ENCODE measurements around the gene WNK2. TPM values are rescaled to one million over a fixed set of nuclear protein-coding genes. Genes with fewer than 3 reads are reported as not detected.

The WNK2 gene
- total RNA-seq, 2 donors from 2014 or later, result 0.70 to 1.1 TPM

DNA sequence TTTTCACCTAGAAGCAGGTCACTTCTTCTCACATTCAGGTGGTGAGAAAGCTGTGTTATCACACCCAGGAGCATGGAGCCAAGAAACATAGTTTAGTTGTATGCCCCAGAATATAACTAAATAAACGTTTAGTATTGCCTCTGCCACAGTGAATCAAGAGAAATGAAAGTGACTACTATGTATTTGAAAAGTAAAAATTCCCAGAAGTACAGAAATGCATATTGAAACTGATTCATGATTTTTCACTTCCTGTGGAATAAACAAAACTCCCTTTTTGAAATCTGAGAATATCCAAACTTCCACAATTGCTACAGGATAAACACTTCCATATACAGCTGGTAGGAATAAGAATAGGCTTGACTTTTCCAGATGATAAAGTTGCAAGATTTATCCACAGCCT, 34.6 kb upstream of the WNK2 start:
- H3K4me3 Mint-ChIP-seq, result peak overlapping the region; percentile 36 to 52
- peaks cover 23 to 25% of the 10 kb centered on the region in 2 donors for H3K36me3 Mint-ChIP-seq (ENCODE audit: insufficient read depth in 2 of 2)
- H3K27me3 Mint-ChIP-seq (ENCODE audit: low read depth), result no peaks in the 10 kb centered on the region
- DNase-seq (no peak), ATAC-seq (replicated peaks in 1 of 2) (peak; percentile 43 to 48)
- peaks cover 3 to 11% of the 10 kb centered on the region in 2 donors for H3K9me3 Mint-ChIP-seq
- H3K4me1 Mint-ChIP-seq (ENCODE audit: low read depth), result peaks cover 47% of the 10 kb centered on the region
- H3K27ac Mint-ChIP-seq, result peak overlapping the region; percentile 87

DNA sequence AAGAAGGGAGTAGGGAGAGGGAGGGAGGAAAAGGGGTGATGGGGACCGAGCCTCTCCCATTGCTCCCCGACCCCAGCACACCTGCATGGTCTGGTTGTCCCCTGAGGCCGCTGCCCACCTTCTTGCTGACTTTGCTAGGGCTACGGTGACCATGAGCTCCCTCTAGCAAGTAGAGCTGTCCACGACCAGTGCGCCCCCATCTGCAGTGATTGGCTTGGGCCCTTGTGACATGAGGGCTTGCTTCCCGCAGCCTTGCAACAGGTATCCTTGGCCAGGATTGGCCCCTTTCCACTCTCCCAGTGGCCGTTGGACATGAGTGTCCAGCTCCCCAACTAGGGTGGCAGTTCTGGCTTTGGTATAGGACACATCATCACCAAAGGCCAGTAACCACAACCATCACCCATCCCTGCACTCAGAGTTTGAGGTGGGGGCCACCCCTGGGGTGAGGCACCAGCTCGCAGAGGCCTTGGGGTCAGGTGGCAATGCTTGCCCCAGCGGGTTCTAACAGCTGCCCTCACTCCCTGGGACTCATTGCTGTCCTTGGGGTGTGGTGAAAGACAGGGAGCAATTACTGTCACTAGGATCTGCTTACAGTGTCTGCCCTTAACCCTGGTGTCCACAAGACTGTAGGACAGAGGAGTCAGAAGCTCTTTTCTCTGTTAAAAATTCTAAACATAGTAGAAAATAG, 32.7 kb upstream of the WNK2 start:
- Mint-ChIP-seq H3K27me3 (ENCODE audit: low read depth) (no peaks in the 10 kb centered on the region), H3K4me3 (no peak overlapping the region), H3K4me1 (ENCODE audit: low read depth) (peaks cover 54% of the 10 kb centered on the region), H3K36me3 (ENCODE audit: insufficient read depth in 2 of 2) (peaks cover 18% of the 10 kb centered on the region in 2 donors), H3K27ac (no peak overlapping the region), H3K9me3 (peaks cover 3 to 11% of the 10 kb centered on the region in 2 donors)
- DNase-seq, result no peak
- no peak for ATAC-seq (replicated peaks in 1 of 2)

DNA sequence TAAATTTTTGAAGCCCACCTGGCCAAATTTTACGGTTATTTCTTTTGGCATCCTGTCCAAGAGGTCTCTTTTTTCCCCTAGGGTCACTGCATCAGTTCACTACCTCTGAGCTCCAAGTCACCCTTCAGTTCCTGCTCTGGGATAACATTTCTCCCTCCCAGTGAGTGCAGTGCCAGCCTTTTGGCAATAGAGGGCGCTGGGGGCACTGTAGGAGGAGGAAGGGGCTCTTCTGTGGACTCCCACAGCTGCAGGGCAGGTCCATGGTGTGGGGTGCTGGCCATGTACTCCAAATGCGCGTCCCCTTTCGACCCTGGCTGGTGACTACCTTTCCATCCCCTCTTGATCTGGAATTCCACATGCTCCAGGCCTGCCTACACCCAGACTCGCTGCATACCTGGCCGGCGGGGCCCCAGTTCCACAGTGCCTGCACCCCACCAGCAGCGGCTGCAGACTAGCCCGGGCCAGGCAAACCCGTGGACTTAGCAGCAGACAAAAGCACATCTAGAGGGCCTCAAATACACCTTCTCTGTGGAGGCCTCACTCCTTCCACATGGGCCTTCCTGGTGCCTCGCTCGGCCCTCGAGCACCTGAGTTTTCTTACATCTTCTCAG, 29.5 kb upstream of the WNK2 start:
- H3K27me3 Mint-ChIP-seq (ENCODE audit: low read depth), result no peaks in the 10 kb centered on the region
- no peak for ATAC-seq (replicated peaks in 1 of 2)
- H3K27ac Mint-ChIP-seq, result no peak overlapping the region
- no peak overlapping the region for H3K4me3 Mint-ChIP-seq
- peak; percentile 49 to 68 for DNase-seq
- peaks cover 0 to 4% of the 10 kb centered on the region in 2 donors for H3K9me3 Mint-ChIP-seq
- peaks cover 0 to 4% of the 10 kb centered on the region in 2 donors for H3K36me3 Mint-ChIP-seq (ENCODE audit: insufficient read depth in 2 of 2)
- peaks cover 39% of the 10 kb centered on the region for H3K4me1 Mint-ChIP-seq (ENCODE audit: low read depth)

DNA sequence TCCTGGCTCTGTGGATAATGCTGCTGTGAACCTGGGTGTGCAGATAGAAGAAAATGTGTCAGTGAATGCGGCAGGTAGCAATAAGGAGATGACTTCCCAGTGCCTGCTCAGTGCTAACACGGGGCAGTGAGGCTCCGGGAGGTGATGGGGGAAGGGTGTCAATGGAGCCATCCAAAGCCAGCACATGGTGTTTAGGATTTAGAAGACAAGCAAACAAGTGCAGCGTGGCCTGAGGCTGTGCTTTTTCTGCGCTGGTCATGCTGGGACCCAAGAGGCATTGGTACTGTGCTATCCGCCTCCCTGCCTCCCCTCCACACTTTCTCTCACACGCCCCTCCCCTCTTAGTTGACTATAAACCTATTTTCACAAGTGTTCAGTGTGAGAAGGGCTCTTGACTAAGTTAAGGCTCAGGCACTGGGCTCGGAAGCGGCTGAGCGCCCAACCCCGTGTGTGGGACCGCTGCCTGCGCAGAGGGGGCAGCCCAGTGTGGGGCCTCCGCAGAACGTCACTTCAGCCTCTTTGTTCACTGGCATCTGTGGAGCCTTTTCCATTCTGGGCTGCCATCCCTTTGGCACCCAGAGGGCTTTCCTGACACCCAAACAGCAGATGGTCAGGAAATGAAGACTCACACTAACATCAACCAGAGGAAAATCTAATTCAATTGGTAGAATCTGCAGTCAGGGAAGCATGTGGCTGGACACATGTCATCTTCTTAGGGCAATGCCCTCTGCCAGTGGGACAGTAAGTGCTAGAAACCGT, 28.0 kb upstream of the WNK2 start:
- ATAC-seq (replicated peaks in 1 of 2) (peak; percentile 43 to 49), DNase-seq (no peak)
- Mint-ChIP-seq H3K4me3 (peak overlapping the region in 1 of 2 donors; percentile 3), H3K9me3 (peaks cover 0 to 4% of the 10 kb centered on the region in 2 donors), H3K36me3 (ENCODE audit: insufficient read depth in 2 of 2) (peaks cover 0 to 3% of the 10 kb centered on the region in 2 donors), H3K4me1 (ENCODE audit: low read depth) (peaks cover 38% of the 10 kb centered on the region), H3K27me3 (ENCODE audit: low read depth) (no peaks in the 10 kb centered on the region), H3K27ac (no peak overlapping the region)

DNA sequence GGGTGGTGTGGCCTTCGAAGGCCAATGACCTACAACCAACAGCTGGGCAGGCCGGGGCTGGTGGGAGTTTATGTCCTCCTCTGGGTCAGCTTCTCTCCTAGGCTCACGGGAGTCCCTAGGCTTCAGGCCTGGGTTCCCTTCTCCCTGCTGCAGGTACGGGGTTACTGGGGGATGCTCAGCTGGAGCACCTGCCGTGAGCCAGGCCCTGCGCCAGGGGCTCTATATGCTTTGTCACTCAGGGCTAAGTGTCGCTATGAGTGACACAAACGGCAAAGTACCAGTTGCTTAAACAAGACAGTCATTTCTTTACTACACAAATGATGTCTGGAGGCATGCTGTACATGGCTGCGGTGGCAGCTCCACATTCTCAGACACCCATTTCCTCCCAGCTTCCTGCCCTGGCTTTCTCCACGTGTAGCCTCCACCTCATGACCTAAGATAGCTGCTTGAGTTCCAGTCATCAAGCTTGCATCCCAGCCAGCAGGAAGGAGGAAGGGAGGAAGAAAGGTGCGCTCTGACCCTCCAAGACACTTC, 27.4 kb upstream of the WNK2 start:
- peaks cover 0 to 4% of the 10 kb centered on the region in 2 donors for H3K9me3 Mint-ChIP-seq
- H3K4me3 Mint-ChIP-seq, result no peak overlapping the region
- peak; percentile 76 to 78 for DNase-seq
- peak overlapping the region; percentile 48 for H3K27ac Mint-ChIP-seq
- peaks cover 38% of the 10 kb centered on the region for H3K4me1 Mint-ChIP-seq (ENCODE audit: low read depth)
- ATAC-seq (replicated peaks in 1 of 2), result peak; percentile 91 to 93
- H3K36me3 Mint-ChIP-seq (ENCODE audit: insufficient read depth in 2 of 2), result peaks cover 0 to 3% of the 10 kb centered on the region in 2 donors
- H3K27me3 Mint-ChIP-seq (ENCODE audit: low read depth), result no peaks in the 10 kb centered on the region

DNA sequence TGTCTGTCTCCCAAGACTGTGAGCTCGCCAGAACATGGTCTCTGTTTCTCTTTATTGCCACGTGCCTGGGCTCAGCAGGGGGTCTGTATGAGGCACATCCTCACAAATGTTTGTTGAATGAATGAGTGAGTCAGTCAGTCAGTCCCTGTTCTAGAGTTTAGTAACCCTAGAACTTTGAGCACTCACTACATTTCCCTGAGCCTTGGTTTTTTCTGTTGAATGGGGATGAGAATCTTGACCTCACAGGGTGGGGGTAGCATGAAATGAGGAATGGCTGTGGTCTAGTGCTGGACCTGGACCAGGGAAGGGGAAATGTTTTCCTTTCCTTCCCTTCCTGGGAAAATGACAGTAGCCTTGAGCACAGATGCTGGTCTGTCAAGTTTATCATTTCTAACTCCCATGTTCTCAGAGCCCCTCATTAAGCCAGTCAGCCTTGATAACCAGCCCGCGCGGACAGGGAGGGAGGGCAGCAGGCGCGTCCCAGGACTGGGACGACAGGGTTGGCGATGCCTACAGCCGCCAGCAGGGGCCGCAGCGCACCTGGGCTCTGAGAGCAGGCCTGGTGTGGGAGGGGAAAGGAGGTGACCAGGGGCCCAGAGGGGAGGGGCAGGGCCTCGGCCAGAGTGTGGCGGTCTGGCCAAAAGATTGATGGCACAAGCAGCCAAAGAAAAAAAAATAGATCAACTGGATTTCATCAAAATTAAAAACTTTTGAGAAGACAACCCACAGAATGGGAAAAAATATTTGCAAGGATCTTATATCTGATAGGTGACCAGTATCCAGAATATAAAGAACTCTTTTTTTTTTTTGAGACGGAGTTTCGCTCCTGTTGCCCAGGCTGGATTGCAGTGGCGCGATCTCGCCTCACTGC, 24.1 kb upstream of the WNK2 start:
- Mint-ChIP-seq H3K36me3 (ENCODE audit: insufficient read depth in 2 of 2) (peaks cover 0 to 3% of the 10 kb centered on the region in 2 donors), H3K4me1 (ENCODE audit: low read depth) (peaks cover 38% of the 10 kb centered on the region), H3K4me3 (peak overlapping the region; percentile 12 to 29), H3K27ac (no peak overlapping the region), H3K27me3 (ENCODE audit: low read depth) (no peaks in the 10 kb centered on the region), H3K9me3 (peaks cover 0 to 4% of the 10 kb centered on the region in 2 donors)
- DNase-seq (peak; percentile 81 to 86), ATAC-seq (replicated peaks in 1 of 2) (peak; percentile 50 to 57)

DNA sequence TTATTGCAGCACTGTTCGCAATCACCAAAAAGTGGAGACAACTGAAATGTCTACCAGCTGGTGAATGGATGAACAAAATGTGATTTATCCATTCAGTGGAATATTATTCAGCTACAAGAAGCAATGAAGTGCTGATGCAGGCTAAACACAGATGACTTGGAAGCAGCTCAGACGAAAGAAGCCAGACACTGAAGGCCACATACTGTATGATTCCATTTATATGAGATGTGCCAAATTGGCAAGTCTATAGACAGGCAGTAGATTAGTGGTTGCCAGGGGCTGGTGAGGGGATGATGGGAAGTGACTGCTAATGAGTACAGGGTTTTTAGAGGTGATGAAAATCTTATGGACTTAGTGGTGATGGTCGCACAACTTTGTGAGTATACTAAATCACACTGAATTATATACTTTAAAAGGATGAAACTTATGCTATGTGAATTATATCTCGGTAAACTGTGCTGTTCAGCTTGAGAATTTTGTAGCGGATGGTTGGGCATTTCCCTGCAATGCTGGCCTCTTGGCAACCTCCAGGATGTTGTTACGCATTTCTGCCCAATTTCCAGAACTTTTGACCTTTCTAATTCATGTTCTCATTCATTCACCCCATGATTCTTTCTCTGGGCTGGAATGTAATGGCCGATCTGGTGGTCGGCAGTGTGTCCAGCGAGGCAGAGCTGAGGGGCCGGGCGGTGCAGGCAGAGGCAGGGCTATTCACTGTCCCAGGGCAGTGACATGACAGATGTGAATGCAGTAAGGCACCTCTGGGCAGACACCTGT, 22.0 kb upstream of the WNK2 start:
- ATAC-seq (replicated peaks in 1 of 2), result no peak
- Mint-ChIP-seq H3K36me3 (ENCODE audit: insufficient read depth in 2 of 2) (no peaks in the 10 kb centered on the region), H3K27me3 (ENCODE audit: low read depth) (no peaks in the 10 kb centered on the region), H3K9me3 (peaks cover 0 to under 1% of the 10 kb centered on the region in 2 donors), H3K4me3 (no peak overlapping the region), H3K27ac (no peak overlapping the region), H3K4me1 (ENCODE audit: low read depth) (peaks cover 20% of the 10 kb centered on the region)
- no peak for DNase-seq

DNA sequence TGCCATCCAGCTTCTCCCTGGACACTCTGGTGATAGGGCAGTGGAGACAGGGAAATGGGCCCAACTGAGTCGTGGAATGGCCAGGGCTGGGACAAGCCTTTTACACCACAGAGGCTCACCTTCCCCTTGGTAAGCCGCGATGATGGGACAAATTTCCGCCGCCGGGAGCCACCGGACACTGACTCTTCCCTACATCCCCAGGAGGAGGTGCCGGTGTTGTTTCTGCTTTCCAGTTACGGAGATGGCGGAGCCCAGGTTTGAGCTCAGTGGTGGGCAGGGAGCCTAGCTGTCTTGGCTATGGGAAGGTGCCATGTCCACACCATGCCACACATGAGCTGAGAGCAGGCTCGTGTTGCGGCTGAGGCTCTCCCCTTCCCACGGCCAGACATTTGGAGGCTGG, 19.9 kb upstream of the WNK2 start:
- Mint-ChIP-seq H3K4me3 (no peak overlapping the region), H3K27ac (no peak overlapping the region), H3K9me3 (no peaks in the 10 kb centered on the region)

DNA sequence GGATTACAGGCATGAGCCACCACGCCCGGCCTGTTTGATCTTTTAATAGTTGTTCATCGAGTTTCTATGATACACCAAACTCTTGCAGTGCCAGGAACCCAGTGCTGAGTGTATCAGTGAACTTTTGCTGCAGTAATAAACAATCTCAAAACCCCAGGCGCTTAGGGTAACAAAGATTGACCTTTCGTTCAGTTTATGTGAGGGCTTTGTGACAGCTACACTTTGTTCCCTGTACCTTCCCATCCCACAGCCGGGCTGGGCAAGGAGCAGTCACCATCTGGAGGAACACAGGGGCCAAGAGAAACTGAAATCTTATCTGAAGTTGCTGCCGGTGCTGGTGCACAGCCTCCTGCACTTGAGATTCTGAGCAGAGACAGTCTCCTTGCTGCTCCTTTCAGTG, 17.2 kb upstream of the WNK2 start:
- no peaks in the 10 kb centered on the region for H3K27me3 Mint-ChIP-seq (ENCODE audit: low read depth)
- no peak overlapping the region for H3K27ac Mint-ChIP-seq
- H3K4me1 Mint-ChIP-seq (ENCODE audit: low read depth), result peaks cover 8% of the 10 kb centered on the region
- no peak overlapping the region for H3K4me3 Mint-ChIP-seq
- no peaks in the 10 kb centered on the region for H3K9me3 Mint-ChIP-seq
- no peak for DNase-seq
- ATAC-seq (replicated peaks in 1 of 2), result no peak
- H3K36me3 Mint-ChIP-seq (ENCODE audit: insufficient read depth in 2 of 2), result no peaks in the 10 kb centered on the region

More for the DNA sequence above, 19.9 kb upstream of the WNK2 start:
- Mint-ChIP-seq H3K4me1 (ENCODE audit: low read depth) (peaks cover 15% of the 10 kb centered on the region), H3K27me3 (ENCODE audit: low read depth) (no peaks in the 10 kb centered on the region), H3K36me3 (ENCODE audit: insufficient read depth in 2 of 2) (no peaks in the 10 kb centered on the region)
- no peak for DNase-seq
- no peak for ATAC-seq (replicated peaks in 1 of 2)

DNA sequence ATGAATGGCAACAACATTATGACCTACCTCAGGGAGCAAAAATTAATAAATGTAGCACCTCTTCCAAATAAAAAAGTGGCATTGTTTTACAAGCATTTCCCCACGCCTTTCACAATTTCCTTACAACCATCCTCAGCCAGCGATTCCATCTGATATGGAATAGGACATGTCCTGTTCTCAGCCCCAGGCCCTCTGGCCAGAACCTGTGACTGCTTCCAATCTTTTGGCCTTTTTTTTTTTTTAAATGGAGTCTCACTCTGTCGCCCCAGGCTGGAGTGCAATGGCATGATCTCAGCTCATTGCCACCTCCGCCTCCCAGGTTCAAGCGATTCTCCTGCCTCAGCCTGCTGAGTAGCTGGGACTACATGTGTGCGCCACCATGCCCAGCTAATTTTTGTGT, 16.8 kb upstream of the WNK2 start:
- H3K27ac Mint-ChIP-seq, result no peak overlapping the region
- no peaks in the 10 kb centered on the region for H3K9me3 Mint-ChIP-seq
- no peak overlapping the region for H3K4me3 Mint-ChIP-seq
- no peaks in the 10 kb centered on the region for H3K36me3 Mint-ChIP-seq (ENCODE audit: insufficient read depth in 2 of 2)
- peaks cover 8% of the 10 kb centered on the region for H3K4me1 Mint-ChIP-seq (ENCODE audit: low read depth)
- no peaks in the 10 kb centered on the region for H3K27me3 Mint-ChIP-seq (ENCODE audit: low read depth)
- ATAC-seq (replicated peaks in 1 of 2) (no peak), DNase-seq (no peak)

DNA sequence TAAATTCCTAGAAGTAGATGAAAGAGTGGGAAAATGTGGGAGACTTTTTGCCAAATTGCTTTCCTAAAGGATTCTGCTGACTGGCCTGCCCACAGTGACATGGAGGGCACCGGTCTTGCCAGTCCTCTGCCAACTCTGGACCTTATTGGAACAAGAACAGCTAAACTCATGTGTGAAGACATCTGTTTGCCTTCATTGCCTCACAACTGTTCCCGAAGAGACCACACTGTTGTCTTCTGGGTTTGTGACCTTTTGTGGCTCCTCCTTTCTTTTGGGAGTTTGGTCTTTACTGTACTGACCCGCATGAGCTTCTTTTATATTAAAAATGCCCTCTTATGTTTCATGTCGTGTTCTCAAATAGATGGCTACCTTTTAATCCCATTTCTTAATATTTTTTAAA, 16.1 kb upstream of the WNK2 start:
- Mint-ChIP-seq H3K27ac (no peak overlapping the region), H3K9me3 (no peaks in the 10 kb centered on the region), H3K36me3 (ENCODE audit: insufficient read depth in 2 of 2) (no peaks in the 10 kb centered on the region), H3K4me1 (ENCODE audit: low read depth) (peaks cover 8% of the 10 kb centered on the region), H3K4me3 (no peak overlapping the region), H3K27me3 (ENCODE audit: low read depth) (no peaks in the 10 kb centered on the region)
- no peak for ATAC-seq (replicated peaks in 1 of 2)
- no peak for DNase-seq

DNA sequence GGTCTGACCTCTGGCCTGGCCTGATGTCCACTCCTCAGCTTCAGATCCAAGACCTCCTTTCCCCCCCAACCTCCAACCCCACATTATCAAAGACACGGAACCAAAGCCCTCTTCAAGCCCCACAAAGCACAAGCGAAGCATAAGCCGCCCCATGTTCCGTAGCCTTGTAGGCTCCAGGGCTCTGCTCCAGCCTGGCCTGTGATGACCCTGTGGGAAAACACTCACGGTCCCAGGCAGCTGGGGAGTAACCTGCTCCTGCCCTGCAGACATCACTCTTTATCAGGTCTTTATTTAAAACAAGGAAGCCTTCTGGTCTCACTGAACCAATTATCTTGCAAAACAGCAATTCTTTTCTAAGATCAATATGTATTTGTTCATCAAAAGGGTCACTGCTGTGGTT, 15.4 kb upstream of the WNK2 start:
- Mint-ChIP-seq H3K4me1 (ENCODE audit: low read depth) (peaks cover 8% of the 10 kb centered on the region), H3K36me3 (ENCODE audit: insufficient read depth in 2 of 2) (no peaks in the 10 kb centered on the region), H3K4me3 (no peak overlapping the region), H3K27me3 (ENCODE audit: low read depth) (no peaks in the 10 kb centered on the region), H3K9me3 (no peaks in the 10 kb centered on the region), H3K27ac (no peak overlapping the region)
- DNase-seq (no peak), ATAC-seq (replicated peaks in 1 of 2) (no peak)
